HepG2 (cell line): ENCODE data around the gene DUS3L. TPM values are rescaled to one million over a fixed set of nuclear protein-coding genes. Genes with fewer than 3 reads are reported as not detected.
A peak's percentile ranks its signal among the peaks of the same experiment; 100 is the strongest.

Source experiments
- ATF7-NPFF ChIP-seq: sonication (generic); formaldehyde crosslinking; IDR thresholded peaks from 2 replicates; pipeline ENCODE4 v1.8.1; 2023; ENCODE audit warnings: mild to moderate bottlenecking, low read depth, missing genetic modification reagents, moderate library complexity
- BORCS8-MEF2B ChIP-seq: sonication (generic); formaldehyde crosslinking; IDR thresholded peaks from 2 replicates; pipeline ENCODE4 v1.8.0; 2022; ENCODE audit warnings: mild to moderate bottlenecking, missing genetic modification reagents
- CSRNP1 ChIP-seq: sonication (generic); formaldehyde crosslinking; IDR thresholded peaks from 2 replicates; pipeline ENCODE4 v1.8.1; 2023; ENCODE audit warnings: mild to moderate bottlenecking, missing genetic modification reagents
- EEA1 ChIP-seq: sonication (generic); formaldehyde crosslinking; IDR thresholded peaks from 2 replicates; pipeline ENCODE4 v1.5.1; 2020; ENCODE audit warnings: mild to moderate bottlenecking, missing genetic modification reagents, borderline replicate concordance
- FOXK1 ChIP-seq: sonication (generic); formaldehyde crosslinking; IDR thresholded peaks from 2 replicates; pipeline ENCODE4 v1.4.0; 2020; ENCODE audit warnings: low read depth, missing genetic modification reagents, borderline replicate concordance
- HDAC1 ChIP-seq: sonication (generic); formaldehyde crosslinking; IDR thresholded peaks from 2 replicates; pipeline ENCODE4 v1.5.1; 2020; ENCODE audit warnings: mild to moderate bottlenecking, missing genetic modification reagents
- HNRNPL ChIP-seq: fragments of 200-400 bp; formaldehyde crosslinking; IDR thresholded peaks from 2 replicates; pipeline ENCODE4 v1.6.1; 2017; ENCODE audit warnings: mild to moderate bottlenecking, low read depth, low read length
- MED1 ChIP-seq: sonication (generic); formaldehyde crosslinking; IDR thresholded peaks from 2 replicates; pipeline ENCODE4 v1.4.0; 2020; ENCODE audit warnings: missing genetic modification reagents
- NBN ChIP-seq: fragments of 450-650 bp; conservative IDR thresholded peaks from 2 replicates; pipeline ENCODE4 v1.6.1; 2017
- NRL ChIP-seq: sonication (generic); formaldehyde crosslinking; IDR thresholded peaks from 2 replicates; pipeline ENCODE4 v1.5.0; 2020; ENCODE audit warnings: missing genetic modification reagents, mild to moderate bottlenecking, moderate library complexity, borderline replicate concordance
- PHF21A ChIP-seq: sonication (generic); formaldehyde crosslinking; IDR thresholded peaks from 2 replicates; pipeline ENCODE4 v1.5.0; 2020; ENCODE audit warnings: mild to moderate bottlenecking, missing genetic modification reagents
- PRPF4 ChIP-seq: fragments of 200-400 bp; formaldehyde crosslinking; IDR thresholded peaks from 2 replicates; pipeline ENCODE4 v1.6.1; 2016; ENCODE audit warnings: low read length, low read depth; ENCODE audit not compliant: poor library complexity, severe bottlenecking
- REST ChIP-seq, 2 experiments: IDR thresholded peaks; 2 replicates each; pipeline ENCODE4 v1.6.1; 2011 to 2012; ENCODE audit warnings: low read length in 2 of 2, borderline replicate concordance in 1 of 2, low read depth in 1 of 2, mild to moderate bottlenecking in 1 of 2, moderate library complexity in 1 of 2
- SCMH1 ChIP-seq: sonication (generic); formaldehyde crosslinking; IDR thresholded peaks from 2 replicates; pipeline ENCODE4 v1.9.0; 2021; ENCODE audit warnings: missing genetic modification reagents, mild to moderate bottlenecking, borderline replicate concordance
- SMAD1 ChIP-seq: sonication (generic); formaldehyde crosslinking; IDR thresholded peaks from 2 replicates; pipeline ENCODE4 v1.4.0; 2020; ENCODE audit warnings: missing genetic modification reagents, low read depth, mild to moderate bottlenecking, borderline replicate concordance
- SNRNP70 ChIP-seq: fragments of 200-400 bp; formaldehyde crosslinking; IDR thresholded peaks from 2 replicates; pipeline ENCODE4 v1.6.1; 2017; ENCODE audit warnings: mild to moderate bottlenecking, low read depth, low read length, moderate library complexity
- STAT5B ChIP-seq: sonication (generic); formaldehyde crosslinking; IDR thresholded peaks from 2 replicates; pipeline ENCODE4 v1.4.0; 2020; ENCODE audit warnings: missing genetic modification reagents
- WIZ ChIP-seq: sonication (generic); formaldehyde crosslinking; IDR thresholded peaks from 2 replicates; pipeline ENCODE4 v1.5.1; 2020; ENCODE audit warnings: mild to moderate bottlenecking, missing genetic modification reagents
- ZBTB38 ChIP-seq: sonication (generic); formaldehyde crosslinking; IDR thresholded peaks from 2 replicates; pipeline ENCODE4 v1.5.1; 2020; ENCODE audit warnings: mild to moderate bottlenecking, missing genetic modification reagents
- ZFP37 ChIP-seq: sonication (generic); formaldehyde crosslinking; IDR thresholded peaks from 2 replicates; pipeline ENCODE4 v1.4.0; 2020; ENCODE audit warnings: missing genetic modification reagents, borderline replicate concordance
- ZNF143 ChIP-seq: sonication (generic); formaldehyde crosslinking; IDR thresholded peaks from 2 replicates; pipeline ENCODE4 v1.4.0; 2020; ENCODE audit warnings: missing genetic modification reagents
- ZNF17 ChIP-seq: sonication (generic); formaldehyde crosslinking; IDR thresholded peaks from 2 replicates; pipeline ENCODE4 v1.5.0; 2020; ENCODE audit warnings: mild to moderate bottlenecking, missing genetic modification reagents
- ZNF224 ChIP-seq: sonication (generic); formaldehyde crosslinking; IDR thresholded peaks from 2 replicates; pipeline ENCODE4 v1.5.0; 2020; ENCODE audit warnings: mild to moderate bottlenecking, missing genetic modification reagents
- ZNF552 ChIP-seq: sonication (generic); formaldehyde crosslinking; IDR thresholded peaks from 2 replicates; pipeline ENCODE4 v1.9.0; 2022; ENCODE audit warnings: missing genetic modification reagents, mild to moderate bottlenecking, borderline replicate concordance
- ZNF563 ChIP-seq: sonication (generic); formaldehyde crosslinking; IDR thresholded peaks from 2 replicates; pipeline ENCODE4 v1.8.0; 2022; ENCODE audit warnings: mild to moderate bottlenecking, moderate library complexity, missing genetic modification reagents
- polyA plus RNA-seq, 8 experiments: library from polyadenylated mRNA; depleted of rRNA in 3 of 8; stranded (reverse) in 7 of 8; unstranded in 1 of 8; fragments of >200 nt; fragmentation: Illumina TruSeq in 4 of 8; extraction: Trizol in 4 of 8; gene quantifications; 2 replicates each; pipeline versions ENCODE4 v1.2.1 to v1.2.3, GENCODE V29; 2011 to 2016; ENCODE audit warnings: low read depth in 4 of 8, missing spikeins in 1 of 8, mixed read lengths in 1 of 8; ENCODE audit not compliant: insufficient read depth in 1 of 8
- total RNA-seq, 5 experiments: library from RNA; depleted of rRNA; stranded (reverse); fragments of >200 nt; fragmentation: Illumina TruSeq; extraction: Trizol; gene quantifications; 2 replicates each; pipeline ENCODE4 v1.2.3, GENCODE V29; 2016; ENCODE audit warnings: low read depth in 1 of 5

DUS3L gene
- total and polyA plus RNA-seq, 2 of the 13 experiments (the other 11 are each of a cell fraction or from before 2014, with no cell fraction given) = 13.3 to 25.1 TPM

DNA sequence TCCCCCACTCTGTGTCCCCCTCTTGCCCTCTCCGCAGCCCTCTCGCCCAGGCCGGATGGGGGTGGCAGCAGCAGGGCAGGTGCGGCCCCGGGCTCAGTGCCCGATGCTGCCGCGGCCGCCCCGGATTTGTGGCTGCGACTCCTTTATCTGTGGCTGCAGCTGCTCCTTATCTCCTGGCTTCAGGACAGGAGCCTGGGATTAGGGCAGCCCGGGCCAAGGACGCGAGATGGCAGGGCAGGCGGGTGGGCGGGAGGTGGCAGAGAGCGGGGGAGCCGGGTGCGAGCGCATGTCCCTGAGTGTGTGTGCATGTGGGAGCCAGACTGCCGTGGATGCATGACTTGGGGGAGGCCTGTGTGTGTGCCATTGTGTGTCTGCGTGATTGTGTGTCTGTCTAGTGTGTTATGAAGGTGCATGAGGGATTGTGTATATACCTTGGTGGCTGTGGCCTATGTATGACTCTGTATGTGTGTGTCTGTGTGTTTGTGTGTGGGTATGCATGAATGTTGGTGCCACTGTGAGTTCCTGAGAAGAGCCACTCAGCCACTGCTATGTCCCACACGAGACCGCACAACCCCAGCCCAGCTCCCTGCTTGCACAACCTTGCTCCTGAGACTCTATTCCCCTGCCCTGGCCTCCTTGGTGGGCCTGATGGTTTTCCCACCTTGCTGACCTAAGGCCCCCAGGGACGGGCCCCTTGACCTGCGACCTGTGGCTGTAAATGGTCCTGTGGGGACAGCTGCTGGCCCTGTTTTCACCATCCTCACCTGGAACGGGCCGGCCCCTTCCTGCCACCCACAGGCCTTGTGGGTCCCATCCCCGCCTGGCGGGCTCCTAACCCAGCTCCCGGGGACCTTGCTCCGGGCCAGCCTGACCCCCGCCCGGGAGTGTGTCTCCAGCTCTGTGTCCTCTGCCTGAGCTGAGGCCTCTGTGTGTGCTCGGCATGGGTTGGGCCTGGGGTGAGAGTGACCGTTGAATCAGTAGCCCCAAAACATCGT, 8.6 kb upstream of the DUS3L start (continued):
- TF ChIP-seq REST (IDR thresholded peaks at IDR 0.05; ENCODE audit: borderline replicate concordance in 1 of 2, low read depth in 1 of 2, low read length in 2 of 2) (no peak), HDAC1 (0 out of 2 replicates have a peak, but pooled peaks have one; percentile 6), PRPF4 (no peak), SMAD1 (CRISPR knock-in tag) (no peak), ZNF563 (CRISPR knock-in tag) (peak; percentile 23; the same call in 1 of the 2 replicates), NBN (no peak), ZNF143 (CRISPR knock-in tag) (no peak), FOXK1 (CRISPR knock-in tag) (no peak), HNRNPL (peak; percentile 58; the same call in 1 of the 2 replicates), PHF21A (no peak), SCMH1 (CRISPR knock-in tag) (no peak), ZFP37 (CRISPR knock-in tag) (0 out of 2 replicates have a peak, but pooled peaks have one; percentile 45), ZNF224 (CRISPR knock-in tag) (peak; percentile 52; the same call in 1 of the 2 replicates), WIZ (CRISPR knock-in tag) (no peak), ZNF17 (CRISPR knock-in tag) (no peak), SNRNP70 (no peak), ZNF552 (no peak), NRL (CRISPR knock-in tag) (peak; percentile 39; the same call in 1 of the 2 replicates), STAT5B (no peak), ATF7-NPFF (CRISPR knock-in tag) (0 out of 2 replicates have a peak, but pooled peaks have one; percentile 41), CSRNP1 (CRISPR knock-in tag) (peak; percentile 20; the same call in 1 of the 2 replicates), EEA1 (CRISPR knock-in tag) (peak; percentile 67; the same call in 1 of the 2 replicates), ZBTB38 (CRISPR knock-in tag) (peak; percentile 65; the same call in 1 of the 2 replicates), BORCS8-MEF2B (CRISPR knock-in tag) (peak; percentile 38; the same call in 1 of the 2 replicates), MED1 (CRISPR knock-in tag) (no peak)
